A549 (cell line): Measurements from ENCODE around the gene IQGAP2. TPM values are rescaled to one million over a fixed set of nuclear protein-coding genes. Genes with fewer than 3 reads are reported as not detected.

ENCODE experiments used
- ATAC-seq, 2 experiments: fragments of 200-7000 bp in 1 of 2; fragments of >200 bp in 1 of 2; cut with Nextera tagmentation in 1 of 2; cut with Tn5 transposase in 1 of 2; 3 replicates each; pipeline versions ENCODE4 v1.8.0 to v1.9.1; 2018 to 2020; ENCODE audit warnings: mild to moderate bottlenecking in 1 of 2, moderate library complexity in 1 of 2
- CTCF ChIA-PET: fragments of 300-600 bp; sonication (Branson Sonifier 250); formaldehyde crosslinking; extraction: SDS; loops from one replicate; lab custom pipeline; 2021; ENCODE audit warnings: antibody characterized with exemption, inconsistent platforms; lab: Yijun Ruan, JAX
- POLR2A ChIA-PET: fragments of 350-600 bp; formaldehyde crosslinking; extraction: SDS; loops from one replicate; lab custom pipeline; 2021; ENCODE audit warnings: antibody characterized with exemption, inconsistent platforms; lab: Yijun Ruan, JAX
- DNase-seq, 2 experiments: peaks; one replicate each; pipeline versions ENCODE4 v3.0.0 to v3.0.0-alpha.2; 2011 to 2016; ENCODE audit warnings: low read depth in 1 of 2, low spot score in 1 of 2
- FAIRE-seq: peaks from 2 replicates; lab custom pipeline; 2011; peaks lifted over from hg19 to GRCh38; lab: Jason Lieb, UNC
- H3K27ac ChIP-seq, 2 experiments: fragments of >200 bp; sonication (Bioruptor Twin); formaldehyde crosslinking; 3 replicates each; pipeline ENCODE4 v1.5.1; 2016 to 2017
- H3K4me1 ChIP-seq: fragments of >200 bp; sonication (Bioruptor Twin); formaldehyde crosslinking; 3 replicates; pipeline ENCODE4 v1.6.1; 2016
- H3K4me2 ChIP-seq: fragments of >200 bp; sonication (Bioruptor Twin); formaldehyde crosslinking; 3 replicates; pipeline ENCODE4 v1.6.1; 2016
- H3K4me3 ChIP-seq: fragments of >200 bp; sonication (Bioruptor Twin); formaldehyde crosslinking; 3 replicates; pipeline ENCODE4 v1.5.1; 2016
- H3K9me3 ChIP-seq: fragments of >200 bp; sonication (Bioruptor Twin); formaldehyde crosslinking; 3 replicates; pipeline ENCODE4 v1.6.1; 2016
- ATOH8 ChIP-seq: fragments of 250-450 bp; sonication (Bioruptor Pico); IDR thresholded peaks from 2 replicates; pipeline ENCODE4 v1.5.0; 2020; ENCODE audit warnings: low read depth, mild to moderate bottlenecking, moderate library complexity
- BHLHE40 ChIP-seq: IDR thresholded peaks from 2 replicates; pipeline ENCODE4 v1.6.1; 2012; ENCODE audit warnings: low read depth, low read length, inconsistent platforms
- CBX2 ChIP-seq: fragments of 200-600 bp; sonication (generic); IDR thresholded peaks from 2 replicates; pipeline ENCODE4 v1.6.1; 2016; ENCODE audit warnings: low read depth, mild to moderate bottlenecking, borderline replicate concordance
- CHD2 ChIP-seq: fragments of 150-350 bp; IDR thresholded peaks from 2 replicates; pipeline ENCODE4 v1.6.1; 2014; ENCODE audit warnings: low read length; ENCODE audit not compliant: partially characterized antibody
- EHF ChIP-seq: fragments of 250-450 bp; sonication (Bioruptor Pico); IDR thresholded peaks from 2 replicates; pipeline ENCODE4 v1.5.0; 2020; ENCODE audit warnings: mild to moderate bottlenecking
- EHMT2 ChIP-seq: fragments of 200-600 bp; sonication (generic); IDR thresholded peaks from 2 replicates; pipeline ENCODE4 v1.6.1; 2016; ENCODE audit warnings: antibody characterized with exemption, low read depth, mild to moderate bottlenecking, moderate library complexity
- EP300 ChIP-seq, 2 experiments: fragments of >200 bp; sonication (Bioruptor Twin); formaldehyde crosslinking; IDR thresholded peaks; 2 replicates in 1 of 2; 3 replicates in 1 of 2; pipeline ENCODE4 v1.6.1; 2016 to 2017
- ESRRA ChIP-seq: fragments of 150-350 bp; IDR thresholded peaks from 2 replicates; pipeline ENCODE4 v1.6.1; 2014; ENCODE audit warnings: mild to moderate bottlenecking, low read length, borderline replicate concordance
- FOSB ChIP-seq: fragments of 250-450 bp; sonication (Bioruptor Pico); IDR thresholded peaks from 2 replicates; pipeline ENCODE4 v1.5.0; 2020; ENCODE audit warnings: mild to moderate bottlenecking, moderate library complexity
- HES2 ChIP-seq: fragments of >200 bp; sonication (Bioruptor Twin); formaldehyde crosslinking; IDR thresholded peaks from 2 replicates; pipeline ENCODE4 v1.6.1; 2016
- HMGXB4 ChIP-seq: fragments of 250-450 bp; sonication (Bioruptor Pico); IDR thresholded peaks from 2 replicates; pipeline ENCODE4 v1.5.0; 2021; ENCODE audit warnings: mild to moderate bottlenecking, moderate library complexity, borderline replicate concordance
- HOXA7 ChIP-seq: fragments of 250-450 bp; sonication (Bioruptor Pico); IDR thresholded peaks from 2 replicates; pipeline ENCODE4 v1.5.0; 2020; ENCODE audit warnings: mild to moderate bottlenecking, moderate library complexity
- HOXB5 ChIP-seq: fragments of 250-450 bp; sonication (Bioruptor Pico); IDR thresholded peaks from 2 replicates; pipeline ENCODE4 v1.5.0; 2020; ENCODE audit warnings: mild to moderate bottlenecking, moderate library complexity
- JUN ChIP-seq, 2 experiments: fragments of >200 bp; sonication (Bioruptor Twin); formaldehyde crosslinking; IDR thresholded peaks; 2 replicates in 1 of 2; 3 replicates in 1 of 2; pipeline ENCODE4 v1.6.1; 2016 to 2017
- JUNB ChIP-seq: fragments of >200 bp; sonication (Bioruptor Twin); formaldehyde crosslinking; IDR thresholded peaks from 2 replicates; pipeline ENCODE4 v1.6.1; 2016
- KDM1A ChIP-seq: fragments of 200-600 bp; sonication (generic); IDR thresholded peaks from 2 replicates; pipeline ENCODE4 v1.6.1; 2016; ENCODE audit warnings: low read depth, mild to moderate bottlenecking
- KDM5A ChIP-seq: fragments of 200-600 bp; sonication (generic); IDR thresholded peaks from 2 replicates; pipeline ENCODE4 v1.6.1; 2016; ENCODE audit warnings: antibody characterized with exemption, mild to moderate bottlenecking
- MAFK ChIP-seq: fragments of 450-650 bp; IDR thresholded peaks from 2 replicates; pipeline ENCODE4 v1.6.1; 2014; ENCODE audit not compliant: partially characterized antibody
- MAX ChIP-seq: IDR thresholded peaks from 2 replicates; pipeline ENCODE4 v1.6.1; 2012
- MAZ ChIP-seq: fragments of 150-350 bp; IDR thresholded peaks from 2 replicates; pipeline ENCODE4 v1.6.1; 2014; ENCODE audit warnings: antibody characterized with exemption, low read depth, low read length, borderline replicate concordance
- NFE2L2 ChIP-seq: fragments of 150-350 bp; conservative IDR thresholded peaks from 2 replicates; pipeline ENCODE4 v1.6.1; 2014; ENCODE audit warnings: low read length
- NR3C1 ChIP-seq: fragments of >200 bp; sonication (Bioruptor Twin); formaldehyde crosslinking; IDR thresholded peaks from 3 replicates; pipeline ENCODE4 v1.6.1; 2017
- PBX3 ChIP-seq: IDR thresholded peaks from 2 replicates; pipeline ENCODE4 v1.6.1; 2012
- POLR2AphosphoS2 ChIP-seq: conservative IDR thresholded peaks from 2 replicates; pipeline ENCODE4 v1.6.1; 2012; ENCODE audit warnings: low read length, improper control_type of control experiment, inconsistent platforms
- RAD21 ChIP-seq, 2 experiments: fragments of >200 bp in 1 of 2; sonication (Bioruptor Twin) in 1 of 2; formaldehyde crosslinking in 1 of 2; IDR thresholded peaks in 1 of 2; conservative IDR thresholded peaks in 1 of 2; 2 replicates in 1 of 2; 3 replicates in 1 of 2; pipeline ENCODE4 v1.6.1; 2012 to 2018; ENCODE audit warnings: inconsistent platforms in 1 of 2
- RARB ChIP-seq: fragments of 250-450 bp; sonication (Bioruptor Pico); IDR thresholded peaks from 2 replicates; pipeline ENCODE4 v1.8.0; 2021; ENCODE audit warnings: mild to moderate bottlenecking, moderate library complexity
- RCOR1 ChIP-seq: fragments of 150-350 bp; IDR thresholded peaks from 2 replicates; pipeline ENCODE4 v1.6.1; 2014; ENCODE audit warnings: antibody characterized with exemption, low read length, low read depth
- RFX5 ChIP-seq: fragments of 450-650 bp; IDR thresholded peaks from 2 replicates; pipeline ENCODE4 v1.7.1; 2014; ENCODE audit warnings: antibody characterized with exemption, mild to moderate bottlenecking, moderate library complexity
- RNF2 ChIP-seq: fragments of 200-600 bp; sonication (generic); IDR thresholded peaks from 2 replicates; pipeline ENCODE4 v1.6.1; 2016; ENCODE audit warnings: low read depth, mild to moderate bottlenecking, antibody characterized with exemption, moderate library complexity, borderline replicate concordance
- SREBF2 ChIP-seq: fragments of 450-650 bp; IDR thresholded peaks from 2 replicates; pipeline ENCODE4 v1.6.1; 2014; ENCODE audit warnings: mild to moderate bottlenecking, moderate library complexity
- TFCP2L1 ChIP-seq: fragments of 250-450 bp; sonication (Bioruptor Pico); IDR thresholded peaks from 2 replicates; pipeline ENCODE4 v1.5.0; 2021; ENCODE audit warnings: mild to moderate bottlenecking
- TP53 ChIP-seq: fragments of 250-450 bp; sonication (Bioruptor Pico); IDR thresholded peaks from 2 replicates; pipeline ENCODE4 v1.5.0; 2021; ENCODE audit warnings: mild to moderate bottlenecking, moderate library complexity
- ZNF302 ChIP-seq: fragments of 250-450 bp; sonication (Bioruptor Pico); IDR thresholded peaks from 2 replicates; pipeline ENCODE4 v1.9.0; 2021; ENCODE audit warnings: inconsistent platforms, mild to moderate bottlenecking, moderate library complexity
- ZSCAN20 ChIP-seq: fragments of 250-450 bp; sonication (Bioruptor Pico); IDR thresholded peaks from 2 replicates; pipeline ENCODE4 v1.8.0; 2022; ENCODE audit warnings: mild to moderate bottlenecking, moderate library complexity
- WGBS: methylation state at CpG from one replicate; pipeline ENCODE4 v1.1.6; 2017; ENCODE audit errors: missing lambda C conversion rate; 5-methylcytosine and 5-hydroxymethylcytosine counted together
- polyA plus RNA-seq, 4 experiments: library from polyadenylated mRNA; depleted of rRNA in 3 of 4; stranded (reverse); fragments of >200 nt; fragmentation: RNase III in 1 of 4; extraction: RNeasy Plus Mini Kit Qiagen cat#74134 plus additional on column Dnase treatment in 1 of 4; gene quantifications; 2 replicates in 3 of 4; 3 replicates in 1 of 4; pipeline ENCODE4 v1.2.3, GENCODE V29; 2011 to 2017

The IQGAP2 gene
- polyA plus RNA-seq, 2 of the 4 experiments (the other 2 are of a cell fraction) = 5.3 to 10.1 TPM

GRCh38 chr5:76356887-76357286 is 46.2 kb upstream of the IQGAP2 start:
- Histone ChIP-seq H3K4me2 (no peak overlapping the region), H3K4me3 (no peak overlapping the region), H3K27ac (no peak overlapping the region), H3K4me1 (no peaks in the 10 kb centered on the region), H3K9me3 (no peaks in the 10 kb centered on the region)
- FAIRE-seq (no peak), ATAC-seq (no peak), DNase-seq (no peak)
- POLR2A ChIA-PET = no interaction called here
- TF ChIP-seq KDM5A (no peak), HMGXB4 (CRISPR knock-in tag) (no peak), FOSB (CRISPR knock-in tag) (no peak), POLR2AphosphoS2 (no peak), MAZ (no peak), NR3C1 (no peak), PBX3 (no peak), MAX (no peak), MAFK (no peak)
- 62% methylated on average over 5 of the region's 5 CpGs for WGBS
- CTCF ChIA-PET = interaction anchor here (0.6 kb wide), 1 partner anchor 356 kb away, joined by 3 read pairs; no protein-coding TSS in a partner anchor

GRCh38 chr5:76363352-76364225 is 39.5 kb upstream of the IQGAP2 start:
- WGBS = 70% methylated on average over 17 of the region's 17 CpGs
- CTCF ChIA-PET = interaction anchor here (0.7 kb wide), 1 partner anchor 21 kb away, joined by 3 read pairs; no protein-coding TSS in a partner anchor

GRCh38 chr5:76364226-76364589 is 38.9 kb upstream of the IQGAP2 start:
- H3K4me3 ChIP-seq = no peak overlapping the region
- POLR2A ChIA-PET = no interaction called here
- ATAC-seq = no peak
- H3K27ac ChIP-seq = no peak overlapping the region
- DNase-seq = no peak
- H3K4me1 ChIP-seq = peaks cover 5% of the 10 kb centered on the region
- CTCF ChIA-PET = no interaction called here
- no peak for FAIRE-seq
- 91% methylated on average over 2 of the region's 2 CpGs for WGBS
- H3K4me2 ChIP-seq = no peak overlapping the region
- H3K9me3 ChIP-seq = no peaks in the 10 kb centered on the region
- no peak for TF ChIP-seq HOXA7
- no peak for TF ChIP-seq JUN (IDR thresholded peaks at IDR 0.05)
- no peak for TF ChIP-seq RFX5
- no peak for TF ChIP-seq HOXB5 (CRISPR knock-in tag)
- no peak for TF ChIP-seq MAFK
- TF ChIP-seq ZNF302 (CRISPR knock-in tag) = no peak
- TF ChIP-seq CHD2 = no peak
- TF ChIP-seq RNF2 = no peak
- no peak for TF ChIP-seq RAD21 (conservative IDR thresholded peaks at IDR 0.05 in 1 of 2, IDR thresholded peaks at IDR 0.05 in 1 of 2)
- no peak for TF ChIP-seq NFE2L2
- no peak for TF ChIP-seq ZSCAN20 (CRISPR knock-in tag)
- no peak for TF ChIP-seq ESRRA
- no peak for TF ChIP-seq EHF (CRISPR knock-in tag)

More at GRCh38 chr5:76363352-76364225, 39.5 kb upstream of the IQGAP2 start:
- ATAC-seq (no peak), FAIRE-seq (no peak), DNase-seq (no peak)
- H3K9me3 ChIP-seq = no peaks in the 10 kb centered on the region
- POLR2A ChIA-PET = no interaction called here
- no peak overlapping the region for H3K27ac ChIP-seq
- H3K4me1 ChIP-seq = no peaks in the 10 kb centered on the region
- no peak overlapping the region for H3K4me2 ChIP-seq
- H3K4me3 ChIP-seq = no peak overlapping the region
- TF ChIP-seq ZNF302 (CRISPR knock-in tag) = no peak
- no peak for TF ChIP-seq POLR2AphosphoS2
- no peak for TF ChIP-seq HES2
- TF ChIP-seq BHLHE40 = no peak
- no peak for TF ChIP-seq JUNB
- TF ChIP-seq EP300 (IDR thresholded peaks at IDR 0.05) = no peak
- no peak for TF ChIP-seq HOXA7
- TF ChIP-seq CBX2 = no peak
- no peak for TF ChIP-seq EHMT2
- TF ChIP-seq RCOR1 = no peak
- no peak for TF ChIP-seq TFCP2L1 (CRISPR knock-in tag)
- no peak for TF ChIP-seq TP53 (CRISPR knock-in tag)
- TF ChIP-seq KDM1A = no peak
- TF ChIP-seq MAZ = no peak
- TF ChIP-seq RARB (CRISPR knock-in tag) = no peak
- TF ChIP-seq ATOH8 (CRISPR knock-in tag) = no peak
- no peak for TF ChIP-seq SREBF2
